K562 (cell line): ENCODE results near the gene ACSM5. TPM values are rescaled to one million over a fixed set of nuclear protein-coding genes. Genes with fewer than 3 reads are reported as not detected.

ENCODE experiments used
- ATAC-seq: fragments of 200-7000 bp; cut with Tn5 transposase; 3 replicates; pipeline ENCODE4 v1.9.1; 2020; ENCODE audit warnings: moderate library complexity
- BruUV-seq: library from RNA; stranded (reverse); fragments of 400-500 nt; replicated peaks from 2 replicates; lab custom pipeline; 2021; lab: Mats Ljungman, UMichigan
- CTCF ChIA-PET: fragments of 300-600 bp; formaldehyde crosslinking; extraction: SDS; loops from one replicate; lab custom pipeline; 2021; ENCODE audit warnings: low intra/inter-chr PET ratio; lab: Yijun Ruan, JAX
- POLR2A ChIA-PET: fragments of 300-600, 350-650 bp; sonication (Branson Sonifier 250); formaldehyde crosslinking; extraction: SDS; loops from one replicate; lab custom pipeline; 2021; ENCODE audit warnings: antibody characterized with exemption, inconsistent platforms; lab: Yijun Ruan, JAX
- DNase-seq, 4 experiments: peaks; one replicate each; pipeline versions ENCODE4 v3.0.0 to v3.0.0-alpha.2; 2011 to 2018; ENCODE audit warnings: low spot score in 3 of 4, mixed read lengths in 3 of 4; ENCODE audit errors: extremely low read depth in 1 of 4
- FAIRE-seq: peaks from 2 replicates; lab custom pipeline; 2011; peaks lifted over from hg19 to GRCh38; lab: Jason Lieb, UNC
- H2AFZ ChIP-seq: 2 replicates; pipeline ENCODE4 v1.6.0; 2011; ENCODE audit warnings: low read depth, low read length, control low read depth, inconsistent platforms
- H3K27ac ChIP-seq: fragments of 200-600 bp; 3 replicates; pipeline ENCODE4 v1.8.0; 2011; ENCODE audit warnings: low read depth, mild to moderate bottlenecking, control low read depth, inconsistent platforms, low read length, moderate library complexity, mixed read lengths; ENCODE audit errors: extremely low read depth
- H3K27me3 ChIP-seq, 2 experiments: fragments of 300-600 bp in 1 of 2; 2 replicates in 1 of 2; 3 replicates in 1 of 2; pipeline versions ENCODE4 v1.6.0 to v1.8.0; 2011; ENCODE audit warnings: inconsistent platforms in 2 of 2, low read length in 2 of 2, mild to moderate bottlenecking in 1 of 2, mixed read lengths in 1 of 2, moderate library complexity in 1 of 2; ENCODE audit not compliant: control insufficient read depth in 2 of 2, insufficient read depth in 2 of 2
- H3K36me3 ChIP-seq: fragments of 300-600 bp; 3 replicates; pipeline ENCODE4 v1.8.0; 2011; ENCODE audit warnings: mild to moderate bottlenecking, low read length, inconsistent platforms; ENCODE audit not compliant: control insufficient read depth, insufficient read depth
- H3K4me1 ChIP-seq, 2 experiments: fragments of 200-600 bp in 1 of 2; replicated peaks in 1 of 2; 2 replicates in 1 of 2; 3 replicates in 1 of 2; pipeline versions ENCODE4 v1.5.1 to v1.8.0; 2011; ENCODE audit warnings: inconsistent platforms in 2 of 2, low read length in 2 of 2, mild to moderate bottlenecking in 1 of 2, mixed read lengths in 1 of 2, moderate library complexity in 1 of 2; ENCODE audit not compliant: control insufficient read depth in 2 of 2, insufficient read depth in 2 of 2
- H3K4me2 ChIP-seq: 2 replicates; pipeline ENCODE4 v1.6.1; 2011; ENCODE audit warnings: low read length, control low read depth, inconsistent platforms, mixed read lengths; ENCODE audit not compliant: insufficient read depth
- H3K4me3 ChIP-seq: fragments of 200-600 bp; sonication (generic), shearing (Covaris generic); 2 replicates; pipeline ENCODE4 v1.5.1; 2016; ENCODE audit warnings: control low read depth, inconsistent platforms
- H3K79me2 ChIP-seq: fragments of 200-600 bp; 3 replicates; pipeline ENCODE4 v1.8.0; 2011; ENCODE audit warnings: low read length, inconsistent platforms; ENCODE audit not compliant: control insufficient read depth, insufficient read depth
- H3K9ac ChIP-seq, 2 experiments: 2 replicates each; pipeline versions ENCODE4 v1.6.0 to v1.6.1; 2011; ENCODE audit warnings: low read depth in 2 of 2, low read length in 2 of 2, control low read depth in 1 of 2, inconsistent platforms in 1 of 2, mild to moderate bottlenecking in 1 of 2, mixed read lengths in 1 of 2; ENCODE audit not compliant: insufficient read depth in 1 of 2
- H3K9me1 ChIP-seq: one replicate; pipeline ENCODE4 v1.6.0; 2011; ENCODE audit warnings: inconsistent platforms, mild to moderate bottlenecking, low read length, moderate library complexity; ENCODE audit not compliant: control insufficient read depth, insufficient read depth
- H3K9me3 ChIP-seq: replicated peaks from 2 replicates; pipeline ENCODE4 v1.5.1; 2011; ENCODE audit warnings: low read depth, low read length, inconsistent platforms; ENCODE audit not compliant: control insufficient read depth, insufficient read depth
- H4K20me1 ChIP-seq: replicated peaks from 2 replicates; pipeline ENCODE4 v1.6.1; 2011; ENCODE audit warnings: low read length, inconsistent platforms, mixed read lengths; ENCODE audit not compliant: control insufficient read depth, insufficient read depth
- CAMTA2 ChIP-seq: fragments of 250-450 bp; sonication (Bioruptor Pico); conservative IDR thresholded peaks from 2 replicates; pipeline ENCODE4 v1.5.1; 2022
- CREB1 ChIP-seq, 2 experiments: sonication (generic) in 1 of 2; formaldehyde crosslinking in 1 of 2; IDR thresholded peaks; 2 replicates each; pipeline versions ENCODE4 v1.6.1 to v1.8.0; 2012 to 2022; ENCODE audit warnings: inconsistent platforms in 1 of 2, mild to moderate bottlenecking in 1 of 2, missing genetic modification reagents in 1 of 2, moderate library complexity in 1 of 2
- EHMT2 ChIP-seq: fragments of 450-650 bp; IDR thresholded peaks from 2 replicates; pipeline ENCODE4 v1.6.1; 2018; ENCODE audit warnings: antibody characterized with exemption
- ESRRB ChIP-seq: fragments of 250-450 bp; sonication (Bioruptor Pico); IDR thresholded peaks from 2 replicates; pipeline ENCODE4 v1.5.0; 2020; ENCODE audit warnings: mild to moderate bottlenecking, moderate library complexity, borderline replicate concordance
- RBM34 ChIP-seq: fragments of 200-400 bp; formaldehyde crosslinking; IDR thresholded peaks from 2 replicates; pipeline ENCODE4 v1.6.1; 2018; ENCODE audit warnings: low read length, borderline replicate concordance; ENCODE audit not compliant: insufficient read depth
- SIN3B ChIP-seq: fragments of 450-650 bp; IDR thresholded peaks from 2 replicates; pipeline ENCODE4 v1.6.1; 2017; ENCODE audit warnings: low read depth, mild to moderate bottlenecking, moderate library complexity
- STAT5A ChIP-seq: IDR thresholded peaks from 2 replicates; pipeline ENCODE4 v1.6.1; 2012; ENCODE audit warnings: low read length, inconsistent platforms, borderline replicate concordance
- WGBS: fragments of 100-300 bp; shearing (Covaris generic); methylation state at CpG from one replicate; pipeline ENCODE4 v1.1.6; 2016; ENCODE audit warnings: low coverage, mixed read lengths; ENCODE audit not compliant: insufficient coverage; ENCODE audit errors: missing lambda C conversion rate; 5-methylcytosine and 5-hydroxymethylcytosine counted together
- in situ Hi-C: fragments of 300-500 bp; cut with MboI; formaldehyde crosslinking; loops from 4 replicates; pipeline ENCODE4 v1.15.0; 2018; ENCODE audit warnings: inconsistent platforms, mixed read lengths
- intact Hi-C: fragments of 100-400 bp; cut with micrococcal nuclease; formaldehyde crosslinking; loops from 2 replicates; pipeline ENCODE4 v1.14.2; 2022
- polyA plus RNA-seq, 8 experiments: library from polyadenylated mRNA; depleted of rRNA in 4 of 8; stranded (reverse) in 5 of 8; unstranded in 3 of 8; fragments of >200 nt; fragmentation: Nextera tagmentation in 2 of 8; fragmentation: Illumina TruSeq in 1 of 8; extraction: Ambion mirVana in 2 of 8; extraction: Trizol in 1 of 8; gene quantifications; 2 replicates each; pipeline versions ENCODE4 v1.2.1 to v1.2.3, GENCODE V29; 2011 to 2014; ENCODE audit warnings: inconsistent platforms in 1 of 8, missing spikeins in 1 of 8
- total RNA-seq, 7 experiments: library from RNA; depleted of rRNA in 6 of 7; stranded (reverse); fragments of >200 nt in 6 of 7; fragmentation: Illumina TruSeq in 2 of 7; extraction: Trizol in 2 of 7; gene quantifications; 2 replicates each; pipeline versions ENCODE4 v1.2.1 to v1.2.3, GENCODE V29; 2011 to 2021; ENCODE audit warnings: low replicate concordance in 1 of 7
- TF ChIP-seq, protein P1 (sequence below): fragments of 250-450 bp; sonication (Bioruptor Pico); IDR thresholded peaks from 2 replicates; pipeline ENCODE4 v1.5.0; 2022; ENCODE audit warnings: mild to moderate bottlenecking
- TF ChIP-seq, protein P2 (sequence below), 2 experiments: IDR thresholded peaks; 2 replicates each; pipeline ENCODE4 v1.6.1; 2011; ENCODE audit warnings: borderline replicate concordance in 1 of 2, control low read depth in 1 of 2, low read depth in 1 of 2, low read length in 1 of 2, mild to moderate bottlenecking in 1 of 2, mixed read lengths in 1 of 2, moderate library complexity in 1 of 2; ENCODE audit not compliant: insufficient read depth in 1 of 2, insufficient read length in 1 of 2, poor library complexity in 1 of 2, severe bottlenecking in 1 of 2; ENCODE audit errors: extremely low read depth in 1 of 2
- TF ChIP-seq, protein P3 (sequence below), 3 experiments: fragments of 200-800 bp in 1 of 3; fragments of 250-450 bp in 1 of 3; fragments of 450-650 bp in 1 of 3; sonication (Bioruptor Pico) in 1 of 3; sonication (Bioruptor generic) in 1 of 3; formaldehyde crosslinking in 1 of 3; IDR thresholded peaks; 2 replicates each; pipeline versions ENCODE4 v1.6.1 to v1.8.0; 2016 to 2022; ENCODE audit warnings: mild to moderate bottlenecking in 2 of 3, missing genetic modification characterization in 2 of 3, missing compliant biosample characterization in 1 of 3, moderate library complexity in 1 of 3
- TF ChIP-seq, protein P4 (sequence below): IDR thresholded peaks from 3 replicates; pipeline ENCODE4 v1.6.1; 2011; ENCODE audit warnings: borderline replicate concordance, mild to moderate bottlenecking, moderate library complexity; ENCODE audit not compliant: insufficient read length; ENCODE audit errors: extremely low read depth

ACSM5 gene
- total and polyA plus RNA-seq, 9 of the 15 experiments (the other 6 are each of a cell fraction or from before 2014, with no cell fraction given): not detected

DNA sequence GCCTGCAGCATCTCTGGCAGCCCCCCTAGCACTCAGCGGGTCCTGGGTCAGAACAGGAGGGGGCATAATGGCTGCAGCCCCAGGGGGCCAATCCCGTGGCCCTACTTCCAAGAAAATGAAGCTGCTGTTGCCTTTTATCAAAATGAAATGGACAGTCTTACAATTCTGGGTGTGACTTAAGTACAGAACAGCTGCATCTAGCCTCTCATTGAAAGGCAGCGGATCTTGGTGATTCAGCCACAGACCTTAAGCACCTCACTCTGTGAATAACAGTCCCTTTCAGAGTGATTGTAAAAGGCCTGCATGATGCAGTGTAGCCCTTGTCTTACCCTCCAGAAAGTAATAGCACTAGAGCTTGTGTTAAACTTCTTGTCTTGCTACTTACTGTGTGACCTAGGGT is 45.3 kb upstream of the ACSM5 start:
- no peak for ATAC-seq
- no peak overlapping the region for H3K4me2 ChIP-seq
- BruUV-seq: no TSS peak
- no peak overlapping the region for H3K9ac ChIP-seq
- H3K36me3 ChIP-seq: no peaks in the 10 kb centered on the region
- no peak overlapping the region for H3K27ac ChIP-seq
- in situ Hi-C loops: no loop called here
- H3K9me3 ChIP-seq: no peaks in the 10 kb centered on the region
- CTCF ChIA-PET: no interaction called here
- WGBS: 2% methylated on average over 3 of the region's 3 CpGs
- peaks cover 0 to 3% of the 10 kb centered on the region in 2 experiments; a peak in 1 of 5 replicates for H3K27me3 ChIP-seq
- H2AFZ ChIP-seq: no peak overlapping the region
- H4K20me1 ChIP-seq: no peaks in the 10 kb centered on the region
- no peak overlapping the region for H3K4me3 ChIP-seq
- DNase-seq: no peak
- POLR2A ChIA-PET: interaction anchor here (1.7 kb wide), 1 partner anchor 10 kb away, joined by 3 read pairs; no protein-coding TSS in a partner anchor
- intact Hi-C loops: no loop called here
- no peaks in the 10 kb centered on the region for H3K9me1 ChIP-seq
- FAIRE-seq: no peak
- H3K79me2 ChIP-seq: no peaks in the 10 kb centered on the region
- H3K4me1 ChIP-seq: no peaks in the 10 kb centered on the region
- TF ChIP-seq CREB1 (IDR thresholded peaks at IDR 0.05) (no peak), CREB1 (CRISPR knock-in tag; IDR thresholded peaks at IDR 0.05) (no peak), RBM34 (no peak), CAMTA2 (CRISPR knock-in tag) (no peak), EHMT2 (no peak), SIN3B (no peak), ESRRB (CRISPR knock-in tag) (no peak), STAT5A (no peak)
- TF ChIP-seq, protein P1, sequence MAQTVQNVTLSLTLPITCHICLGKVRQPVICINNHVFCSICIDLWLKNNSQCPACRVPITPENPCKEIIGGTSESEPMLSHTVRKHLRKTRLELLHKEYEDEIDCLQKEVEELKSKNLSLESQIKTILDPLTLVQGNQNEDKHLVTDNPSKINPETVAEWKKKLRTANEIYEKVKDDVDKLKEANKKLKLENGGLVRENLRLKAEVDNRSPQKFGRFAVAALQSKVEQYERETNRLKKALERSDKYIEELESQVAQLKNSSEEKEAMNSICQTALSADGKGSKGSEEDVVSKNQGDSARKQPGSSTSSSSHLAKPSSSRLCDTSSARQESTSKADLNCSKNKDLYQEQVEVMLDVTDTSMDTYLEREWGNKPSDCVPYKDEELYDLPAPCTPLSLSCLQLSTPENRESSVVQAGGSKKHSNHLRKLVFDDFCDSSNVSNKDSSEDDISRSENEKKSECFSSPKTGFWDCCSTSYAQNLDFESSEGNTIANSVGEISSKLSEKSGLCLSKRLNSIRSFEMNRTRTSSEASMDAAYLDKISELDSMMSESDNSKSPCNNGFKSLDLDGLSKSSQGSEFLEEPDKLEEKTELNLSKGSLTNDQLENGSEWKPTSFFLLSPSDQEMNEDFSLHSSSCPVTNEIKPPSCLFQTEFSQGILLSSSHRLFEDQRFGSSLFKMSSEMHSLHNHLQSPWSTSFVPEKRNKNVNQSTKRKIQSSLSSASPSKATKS (CRISPR knock-in tag): no peak
- TF ChIP-seq, protein P2, sequence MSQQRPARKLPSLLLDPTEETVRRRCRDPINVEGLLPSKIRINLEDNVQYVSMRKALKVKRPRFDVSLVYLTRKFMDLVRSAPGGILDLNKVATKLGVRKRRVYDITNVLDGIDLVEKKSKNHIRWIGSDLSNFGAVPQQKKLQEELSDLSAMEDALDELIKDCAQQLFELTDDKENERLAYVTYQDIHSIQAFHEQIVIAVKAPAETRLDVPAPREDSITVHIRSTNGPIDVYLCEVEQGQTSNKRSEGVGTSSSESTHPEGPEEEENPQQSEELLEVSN (IDR thresholded peaks at IDR 0.05; ENCODE audit: borderline replicate concordance in 1 of 2, extremely low read depth in 1 of 2, insufficient read depth in 1 of 2, insufficient read length in 1 of 2, low read depth in 1 of 2, low read length in 1 of 2, poor library complexity in 1 of 2, severe bottlenecking in 1 of 2): no peak
- TF ChIP-seq, protein P3, sequence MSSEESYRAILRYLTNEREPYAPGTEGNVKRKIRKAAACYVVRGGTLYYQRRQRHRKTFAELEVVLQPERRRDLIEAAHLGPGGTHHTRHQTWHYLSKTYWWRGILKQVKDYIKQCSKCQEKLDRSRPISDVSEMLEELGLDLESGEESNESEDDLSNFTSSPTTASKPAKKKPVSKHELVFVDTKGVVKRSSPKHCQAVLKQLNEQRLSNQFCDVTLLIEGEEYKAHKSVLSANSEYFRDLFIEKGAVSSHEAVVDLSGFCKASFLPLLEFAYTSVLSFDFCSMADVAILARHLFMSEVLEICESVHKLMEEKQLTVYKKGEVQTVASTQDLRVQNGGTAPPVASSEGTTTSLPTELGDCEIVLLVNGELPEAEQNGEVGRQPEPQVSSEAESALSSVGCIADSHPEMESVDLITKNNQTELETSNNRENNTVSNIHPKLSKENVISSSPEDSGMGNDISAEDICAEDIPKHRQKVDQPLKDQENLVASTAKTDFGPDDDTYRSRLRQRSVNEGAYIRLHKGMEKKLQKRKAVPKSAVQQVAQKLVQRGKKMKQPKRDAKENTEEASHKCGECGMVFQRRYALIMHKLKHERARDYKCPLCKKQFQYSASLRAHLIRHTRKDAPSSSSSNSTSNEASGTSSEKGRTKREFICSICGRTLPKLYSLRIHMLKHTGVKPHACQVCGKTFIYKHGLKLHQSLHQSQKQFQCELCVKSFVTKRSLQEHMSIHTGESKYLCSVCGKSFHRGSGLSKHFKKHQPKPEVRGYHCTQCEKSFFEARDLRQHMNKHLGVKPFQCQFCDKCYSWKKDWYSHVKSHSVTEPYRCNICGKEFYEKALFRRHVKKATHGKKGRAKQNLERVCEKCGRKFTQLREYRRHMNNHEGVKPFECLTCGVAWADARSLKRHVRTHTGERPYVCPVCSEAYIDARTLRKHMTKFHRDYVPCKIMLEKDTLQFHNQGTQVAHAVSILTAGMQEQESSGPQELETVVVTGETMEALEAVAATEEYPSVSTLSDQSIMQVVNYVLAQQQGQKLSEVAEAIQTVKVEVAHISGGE (CRISPR knock-in tag; IDR thresholded peaks at IDR 0.05): no peak
- TF ChIP-seq, protein P4, sequence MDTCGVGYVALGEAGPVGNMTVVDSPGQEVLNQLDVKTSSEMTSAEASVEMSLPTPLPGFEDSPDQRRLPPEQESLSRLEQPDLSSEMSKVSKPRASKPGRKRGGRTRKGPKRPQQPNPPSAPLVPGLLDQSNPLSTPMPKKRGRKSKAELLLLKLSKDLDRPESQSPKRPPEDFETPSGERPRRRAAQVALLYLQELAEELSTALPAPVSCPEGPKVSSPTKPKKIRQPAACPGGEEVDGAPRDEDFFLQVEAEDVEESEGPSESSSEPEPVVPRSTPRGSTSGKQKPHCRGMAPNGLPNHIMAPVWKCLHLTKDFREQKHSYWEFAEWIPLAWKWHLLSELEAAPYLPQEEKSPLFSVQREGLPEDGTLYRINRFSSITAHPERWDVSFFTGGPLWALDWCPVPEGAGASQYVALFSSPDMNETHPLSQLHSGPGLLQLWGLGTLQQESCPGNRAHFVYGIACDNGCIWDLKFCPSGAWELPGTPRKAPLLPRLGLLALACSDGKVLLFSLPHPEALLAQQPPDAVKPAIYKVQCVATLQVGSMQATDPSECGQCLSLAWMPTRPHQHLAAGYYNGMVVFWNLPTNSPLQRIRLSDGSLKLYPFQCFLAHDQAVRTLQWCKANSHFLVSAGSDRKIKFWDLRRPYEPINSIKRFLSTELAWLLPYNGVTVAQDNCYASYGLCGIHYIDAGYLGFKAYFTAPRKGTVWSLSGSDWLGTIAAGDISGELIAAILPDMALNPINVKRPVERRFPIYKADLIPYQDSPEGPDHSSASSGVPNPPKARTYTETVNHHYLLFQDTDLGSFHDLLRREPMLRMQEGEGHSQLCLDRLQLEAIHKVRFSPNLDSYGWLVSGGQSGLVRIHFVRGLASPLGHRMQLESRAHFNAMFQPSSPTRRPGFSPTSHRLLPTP: no peak
